ENCODE results near the gene PGLYRP1. TPM values are rescaled to one million over a fixed set of nuclear protein-coding genes. Genes with fewer than 3 reads are reported as not detected.
A peak's percentile ranks its signal among the peaks of the same experiment; 100 is the strongest.

PGLYRP1 gene
- total RNA-seq, 2 experiments from 2014 or later: not detected

DNA sequence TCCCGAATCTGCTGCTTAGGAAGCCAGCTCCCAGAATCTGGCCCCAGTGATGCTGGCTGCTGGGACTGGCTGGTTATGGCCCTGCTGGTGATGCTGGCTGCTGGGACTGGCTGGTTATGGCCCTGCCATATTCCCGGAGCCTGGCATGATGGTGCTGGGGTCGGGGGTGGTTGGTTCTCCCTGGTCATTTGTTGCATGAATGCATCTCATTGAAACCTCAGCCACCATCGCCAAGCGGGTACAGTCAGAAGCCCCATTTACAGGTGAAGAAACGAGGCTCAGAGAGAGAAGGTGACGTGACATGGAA, 2.1 kb downstream of the PGLYRP1 start:
- intact Hi-C loops (cut with DNase I, micrococcal nuclease): no loop called here
- Mint-ChIP-seq H3K27ac (no peak overlapping the region), H3K4me3 (no peak overlapping the region), H3K36me3 (ENCODE audit: low read depth) (peaks cover 4% of the 10 kb centered on the region), H3K27me3 (peaks cover 20% of the 10 kb centered on the region), H3K9me3 (no peaks in the 10 kb centered on the region), H3K4me1 (ENCODE audit: low read depth) (peaks cover 16% of the 10 kb centered on the region)
- peaks cover 12% of the 10 kb centered on the region for H3K4me1 ChIP-seq (ENCODE audit: insufficient read depth, low read length)
- no peaks in the 10 kb centered on the region for H3K9me3 ChIP-seq (ENCODE audit: control insufficient read depth in 1 of 2, insufficient read depth in 1 of 2, low read length in 2 of 2)
- TF ChIP-seq, protein P1, sequence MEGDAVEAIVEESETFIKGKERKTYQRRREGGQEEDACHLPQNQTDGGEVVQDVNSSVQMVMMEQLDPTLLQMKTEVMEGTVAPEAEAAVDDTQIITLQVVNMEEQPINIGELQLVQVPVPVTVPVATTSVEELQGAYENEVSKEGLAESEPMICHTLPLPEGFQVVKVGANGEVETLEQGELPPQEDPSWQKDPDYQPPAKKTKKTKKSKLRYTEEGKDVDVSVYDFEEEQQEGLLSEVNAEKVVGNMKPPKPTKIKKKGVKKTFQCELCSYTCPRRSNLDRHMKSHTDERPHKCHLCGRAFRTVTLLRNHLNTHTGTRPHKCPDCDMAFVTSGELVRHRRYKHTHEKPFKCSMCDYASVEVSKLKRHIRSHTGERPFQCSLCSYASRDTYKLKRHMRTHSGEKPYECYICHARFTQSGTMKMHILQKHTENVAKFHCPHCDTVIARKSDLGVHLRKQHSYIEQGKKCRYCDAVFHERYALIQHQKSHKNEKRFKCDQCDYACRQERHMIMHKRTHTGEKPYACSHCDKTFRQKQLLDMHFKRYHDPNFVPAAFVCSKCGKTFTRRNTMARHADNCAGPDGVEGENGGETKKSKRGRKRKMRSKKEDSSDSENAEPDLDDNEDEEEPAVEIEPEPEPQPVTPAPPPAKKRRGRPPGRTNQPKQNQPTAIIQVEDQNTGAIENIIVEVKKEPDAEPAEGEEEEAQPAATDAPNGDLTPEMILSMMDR (IDR thresholded peaks at IDR 0.05): no peak
- DNase-seq: peak in 1 of 14 experiments; percentile 20
- POLR2A ChIA-PET: no interaction called here
- H3K27me3 ChIP-seq (ENCODE audit: control insufficient read depth in 1 of 2, insufficient read depth in 2 of 2, low read length in 2 of 2): peaks cover 6 to 15% of the 10 kb centered on the region in 2 experiments
- H3K27ac ChIP-seq (ENCODE audit: low read depth in 1 of 2, low read length in 2 of 2): no peak overlapping the region
- CTCF ChIA-PET: no interaction called here
- ATAC-seq (ENCODE audit: poor library complexity): no peak
- H3K4me3 ChIP-seq (ENCODE audit: low read length): no peak overlapping the region
- no peaks in the 10 kb centered on the region for H3K36me3 ChIP-seq (ENCODE audit: insufficient read depth, low read length)

DNA sequence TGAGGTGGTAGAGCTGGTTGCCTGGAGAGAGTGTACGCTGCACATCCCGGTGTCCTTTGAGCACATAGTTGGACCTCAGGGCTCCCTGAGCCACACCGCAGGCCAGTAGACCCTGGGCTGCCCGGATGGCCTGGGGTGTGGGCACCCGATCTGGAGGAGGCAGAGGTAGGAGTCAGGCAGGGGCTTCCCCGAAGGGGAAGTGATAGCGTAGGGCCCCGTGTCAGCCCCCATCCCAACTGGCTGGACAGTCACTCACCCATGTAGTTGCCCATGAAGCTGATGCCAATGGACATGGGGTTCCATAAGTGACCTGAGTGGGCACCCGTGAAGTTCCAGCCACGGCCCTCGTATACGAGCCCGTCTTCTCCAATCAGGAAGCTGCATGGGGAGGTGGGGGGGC, 3.6 kb downstream of the PGLYRP1 start:
- Histone ChIP-seq H3K4me3 (ENCODE audit: low read length) (no peak overlapping the region), H3K27ac (ENCODE audit: low read depth in 1 of 2, low read length in 2 of 2) (no peak overlapping the region), H3K4me1 (ENCODE audit: insufficient read depth, low read length) (peaks cover 23% of the 10 kb centered on the region), H3K27me3 (ENCODE audit: control insufficient read depth in 1 of 2, insufficient read depth in 2 of 2, low read length in 2 of 2) (peaks cover 13 to 22% of the 10 kb centered on the region in 2 experiments), H3K36me3 (ENCODE audit: insufficient read depth, low read length) (no peaks in the 10 kb centered on the region), H3K9me3 (ENCODE audit: control insufficient read depth in 1 of 2, insufficient read depth in 1 of 2, low read length in 2 of 2) (no peaks in the 10 kb centered on the region)
- no peak for DNase-seq
- Mint-ChIP-seq H3K27me3 (peaks cover 16% of the 10 kb centered on the region), H3K27ac (no peak overlapping the region), H3K9me3 (no peaks in the 10 kb centered on the region), H3K4me3 (no peak overlapping the region), H3K36me3 (ENCODE audit: low read depth) (peaks cover 4% of the 10 kb centered on the region), H3K4me1 (ENCODE audit: low read depth) (peaks cover 20% of the 10 kb centered on the region)
- CTCF ChIA-PET: interaction anchor here (1.9 kb wide), 1 partner anchor 10 kb away, joined by 5 read pairs; no protein-coding TSS in a partner anchor
- POLR2A ChIA-PET: no interaction called here
- intact Hi-C loops (cut with DNase I, micrococcal nuclease): loop anchor here (5.0 to 10.0 kb wide), 3 partner anchors 202 to 247 kb away; partner anchors contain the start of gene RSPH6A (in 1 of the 2)
- no peak for ATAC-seq (ENCODE audit: poor library complexity)
- TF ChIP-seq, protein P1 (IDR thresholded peaks at IDR 0.05): no peak

DNA sequence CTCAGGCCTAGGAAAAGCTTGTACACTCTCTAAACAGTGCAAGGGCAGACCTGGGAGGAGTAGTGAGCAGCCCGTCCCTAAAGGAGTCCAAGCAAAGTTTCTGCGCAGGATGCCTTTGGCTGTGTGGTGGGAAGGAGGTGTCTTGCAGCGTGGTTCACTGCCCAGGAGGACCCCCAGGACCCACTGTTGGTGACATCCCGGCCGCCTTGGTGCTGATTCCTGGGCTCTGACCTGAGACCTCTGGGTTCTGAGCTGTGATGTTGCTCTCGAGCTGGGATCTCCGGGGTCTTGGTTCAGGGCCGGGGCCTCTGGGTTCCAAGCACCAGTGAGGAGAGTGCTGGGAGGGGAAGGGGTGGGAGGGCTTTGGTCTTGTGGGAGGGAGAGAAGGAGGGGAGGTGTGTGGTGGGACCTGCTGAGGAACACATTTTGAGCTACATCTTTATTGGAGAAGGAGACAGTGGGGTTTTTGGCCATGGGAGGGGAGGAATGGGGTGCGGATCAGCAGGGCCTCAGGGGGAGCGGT, 4.1 kb downstream of the PGLYRP1 start:
- Histone ChIP-seq H3K9me3 (ENCODE audit: control insufficient read depth in 1 of 2, insufficient read depth in 1 of 2, low read length in 2 of 2) (no peaks in the 10 kb centered on the region), H3K4me3 (ENCODE audit: low read length) (no peak overlapping the region), H3K27me3 (ENCODE audit: control insufficient read depth in 1 of 2, insufficient read depth in 2 of 2, low read length in 2 of 2) (peaks cover 8 to 22% of the 10 kb centered on the region in 2 experiments), H3K27ac (ENCODE audit: low read depth in 1 of 2, low read length in 2 of 2) (no peak overlapping the region), H3K36me3 (ENCODE audit: insufficient read depth, low read length) (no peaks in the 10 kb centered on the region), H3K4me1 (ENCODE audit: insufficient read depth, low read length) (peaks cover 23% of the 10 kb centered on the region)
- Mint-ChIP-seq H3K4me3 (no peak overlapping the region), H3K36me3 (ENCODE audit: low read depth) (peaks cover 4% of the 10 kb centered on the region), H3K9me3 (no peaks in the 10 kb centered on the region), H3K4me1 (ENCODE audit: low read depth) (peaks cover 21% of the 10 kb centered on the region), H3K27me3 (peaks cover 13% of the 10 kb centered on the region), H3K27ac (no peak overlapping the region)
- TF ChIP-seq, protein P1 (IDR thresholded peaks at IDR 0.05): no peak
- intact Hi-C loops (cut with DNase I, micrococcal nuclease): loop anchor here (5.0 to 10.0 kb wide), 3 partner anchors 201 to 246 kb away; partner anchors contain the start of gene RSPH6A (in 1 of the 2)
- POLR2A ChIA-PET: no interaction called here
- DNase-seq (no peak), ATAC-seq (ENCODE audit: poor library complexity) (no peak)
- CTCF ChIA-PET: interaction anchor here (1.9 kb wide), 1 partner anchor 10 kb away, joined by 5 read pairs; no protein-coding TSS in a partner anchor
